SK-N-SH (cell line): ENCODE data around the gene TGM2. TPM values are rescaled to one million over a fixed set of nuclear protein-coding genes. Genes with fewer than 3 reads are reported as not detected.
A peak's percentile ranks its signal among the peaks of the same experiment; 100 is the strongest.

Experiments
- CTCF ChIA-PET: fragments of 300-600, 350-600 bp; formaldehyde crosslinking; extraction: SDS; loops from one replicate; lab custom pipeline; 2021; lab: Yijun Ruan, JAX
- POLR2A ChIA-PET: fragments of 350-600 bp; sonication (Branson Sonifier 250); formaldehyde crosslinking; extraction: SDS; loops from one replicate; lab custom pipeline; 2020; ENCODE audit warnings: antibody characterized with exemption, inconsistent platforms; lab: Yijun Ruan, JAX
- DNase-seq: peaks from one replicate; pipeline ENCODE4 v3.0.0; 2012
- H2AFZ ChIP-seq: fragments of 200-600 bp; sonication (generic); 2 replicates; pipeline ENCODE4 v1.8.1; 2016; ENCODE audit warnings: antibody characterized with exemption, mild to moderate bottlenecking, low read depth
- H3F3A ChIP-seq: fragments of 200-600 bp; sonication (generic); replicated peaks from 2 replicates; pipeline ENCODE3; 2016; ENCODE audit warnings: antibody characterized with exemption, mild to moderate bottlenecking; ENCODE audit not compliant: insufficient read depth
- H3K27ac ChIP-seq, 2 experiments: fragments of 200-500 bp in 1 of 2; fragments of 200-600 bp in 1 of 2; sonication (Bioruptor generic) in 1 of 2; sonication (generic), shearing (Covaris generic) in 1 of 2; 2 replicates each; pipeline versions ENCODE4 v1.5.1 to v1.6.1; 2014 to 2016; ENCODE audit warnings: low read depth in 2 of 2, inconsistent platforms in 1 of 2, low read length in 1 of 2, mild to moderate bottlenecking in 1 of 2, mixed read lengths in 1 of 2
- H3K27me3 ChIP-seq: fragments of 200-600 bp; sonication (generic), shearing (Covaris generic); 2 replicates; pipeline ENCODE4 v1.6.1; 2016; ENCODE audit warnings: mixed run types; ENCODE audit not compliant: insufficient read depth
- H3K36me3 ChIP-seq, 2 experiments: fragments of 200-500 bp in 1 of 2; fragments of 200-600 bp in 1 of 2; sonication (Bioruptor generic) in 1 of 2; sonication (generic) in 1 of 2; replicated peaks in 1 of 2; 2 replicates each; pipeline versions ENCODE3 to v1.5.1; 2014 to 2016; ENCODE audit warnings: low read length in 1 of 2, mild to moderate bottlenecking in 1 of 2; ENCODE audit not compliant: insufficient read depth in 2 of 2, control insufficient read depth in 1 of 2
- H3K4me1 ChIP-seq, 2 experiments: fragments of 200-500 bp in 1 of 2; fragments of 200-600 bp in 1 of 2; sonication (Bioruptor generic) in 1 of 2; sonication (generic), shearing (Covaris generic) in 1 of 2; 2 replicates each; pipeline versions ENCODE4 v1.5.1 to v1.6.1; 2014 to 2016; ENCODE audit warnings: low read depth in 1 of 2, low read length in 1 of 2, mixed run types in 1 of 2; ENCODE audit not compliant: insufficient read depth in 2 of 2, control insufficient read depth in 1 of 2
- H3K4me2 ChIP-seq: fragments of 200-600 bp; sonication (generic), shearing (Covaris generic); 2 replicates; pipeline ENCODE4 v1.6.1; 2017; ENCODE audit warnings: mixed run types
- H3K4me3 ChIP-seq, 2 experiments: fragments of 200-500 bp in 1 of 2; fragments of 200-600 bp in 1 of 2; sonication (Bioruptor generic) in 1 of 2; sonication (generic), shearing (Covaris generic) in 1 of 2; 2 replicates each; pipeline versions ENCODE4 v1.5.1 to v1.8.1; 2014 to 2016; ENCODE audit warnings: low read depth in 2 of 2, inconsistent platforms in 1 of 2, low read length in 1 of 2, mild to moderate bottlenecking in 1 of 2, mixed read lengths in 1 of 2, moderate library complexity in 1 of 2
- H3K79me2 ChIP-seq: fragments of 200-600 bp; sonication (generic); 2 replicates; pipeline ENCODE4 v1.8.1; 2017; ENCODE audit warnings: mild to moderate bottlenecking; ENCODE audit not compliant: insufficient read depth
- H3K9ac ChIP-seq: fragments of 200-600 bp; sonication (generic); 2 replicates; pipeline ENCODE4 v1.6.1; 2017; ENCODE audit warnings: mixed run types
- H3K9me2 ChIP-seq: fragments of 200-600 bp; sonication (generic); 2 replicates; pipeline ENCODE4 v1.6.1; 2017; ENCODE audit warnings: mixed run types
- H3K9me3 ChIP-seq: fragments of 200-600 bp; sonication (generic); 2 replicates; pipeline ENCODE4 v1.6.1; 2017; ENCODE audit warnings: mixed run types, mild to moderate bottlenecking, moderate library complexity
- H4K20me1 ChIP-seq: fragments of 200-600 bp; sonication (generic); 2 replicates; pipeline ENCODE4 v1.6.1; 2017; ENCODE audit warnings: mild to moderate bottlenecking, mixed run types; ENCODE audit not compliant: insufficient read depth
- CHD2 ChIP-seq: fragments of 150-350 bp; IDR thresholded peaks from 2 replicates; pipeline ENCODE4 v1.6.1; 2018; ENCODE audit warnings: low read length; ENCODE audit not compliant: partially characterized antibody
- ELF1 ChIP-seq: IDR thresholded peaks from 2 replicates; pipeline ENCODE4 v1.4.0; 2012
- FOXJ3 ChIP-seq: sonication (generic); formaldehyde crosslinking; IDR thresholded peaks from 2 replicates; pipeline ENCODE4 v1.5.1; 2020; ENCODE audit warnings: mild to moderate bottlenecking, missing genetic modification reagents
- GABPA ChIP-seq: IDR thresholded peaks from 2 replicates; pipeline ENCODE4 v1.4.0; 2012; ENCODE audit warnings: low read depth, mild to moderate bottlenecking
- GATA2 ChIP-seq: sonication (generic); formaldehyde crosslinking; IDR thresholded peaks from 2 replicates; pipeline ENCODE4 v1.5.0; 2020; ENCODE audit warnings: mild to moderate bottlenecking, missing genetic modification reagents
- IRF3 ChIP-seq: fragments of 150-350 bp; IDR thresholded peaks from 2 replicates; pipeline ENCODE4 v1.6.1; 2016; ENCODE audit warnings: mild to moderate bottlenecking, low read depth, low read length
- JUND ChIP-seq: IDR thresholded peaks from 2 replicates; pipeline ENCODE4 v1.4.0; 2012
- MXI1 ChIP-seq: IDR thresholded peaks from 2 replicates; pipeline ENCODE4 v1.6.1; 2012; ENCODE audit warnings: mild to moderate bottlenecking, low read depth, low read length, improper control_type of control experiment
- NRF1 ChIP-seq: IDR thresholded peaks from 2 replicates; pipeline ENCODE4 v1.6.1; 2012; ENCODE audit warnings: low read depth, mild to moderate bottlenecking, low read length
- POLR2AphosphoS5 ChIP-seq: IDR thresholded peaks from 2 replicates; pipeline ENCODE4 v1.6.1; 2012; ENCODE audit warnings: low read depth, low read length
- RAD21 ChIP-seq: IDR thresholded peaks from 2 replicates; pipeline ENCODE4 v1.6.1; 2012; ENCODE audit warnings: mild to moderate bottlenecking, low read length
- RCOR1 ChIP-seq: fragments of 150-350 bp; IDR thresholded peaks from 2 replicates; pipeline ENCODE4 v1.6.1; 2017; ENCODE audit warnings: antibody characterized with exemption, low read length
- RFX5 ChIP-seq: IDR thresholded peaks from 2 replicates; pipeline ENCODE4 v1.6.1; 2012; ENCODE audit warnings: mild to moderate bottlenecking, improper control_type of control experiment, low read length
- RXRA ChIP-seq: IDR thresholded peaks from 2 replicates; pipeline ENCODE4 v1.4.0; 2012; ENCODE audit warnings: low read depth, mild to moderate bottlenecking, borderline replicate concordance
- SIN3A ChIP-seq: IDR thresholded peaks from 2 replicates; pipeline ENCODE4 v1.6.1; 2012; ENCODE audit warnings: low read depth, mild to moderate bottlenecking, low read length, moderate library complexity, borderline replicate concordance
- TAF1 ChIP-seq: IDR thresholded peaks from 2 replicates; pipeline ENCODE4 v1.6.1; 2012; ENCODE audit warnings: low read depth, mild to moderate bottlenecking, low read length, moderate library complexity, borderline replicate concordance
- TCF12 ChIP-seq: IDR thresholded peaks from 2 replicates; pipeline ENCODE4 v1.4.0; 2012
- USF2 ChIP-seq: fragments of 150-350 bp; IDR thresholded peaks from 2 replicates; pipeline ENCODE4 v1.6.1; 2017; ENCODE audit warnings: antibody characterized with exemption, low read length, low read depth, borderline replicate concordance
- WGBS: methylation state at CpG from one replicate; pipeline ENCODE4 v1.1.6; 2017; ENCODE audit warnings: low lambda C conversion rate; 5-methylcytosine and 5-hydroxymethylcytosine counted together
- polyA plus RNA-seq, 3 experiments: library from polyadenylated mRNA; depleted of rRNA; stranded (reverse); fragments of >200 nt; gene quantifications; 2 replicates each; pipeline ENCODE4 v1.2.3, GENCODE V29; 2012
- TF ChIP-seq, protein P1 (sequence below): IDR thresholded peaks from 2 replicates; pipeline ENCODE4 v1.4.0; 2012; ENCODE audit warnings: low read depth

The TGM2 gene
- polyA plus RNA-seq, 1 of the 3 experiments (the other 2 are of a cell fraction), result 676 TPM

DNA sequence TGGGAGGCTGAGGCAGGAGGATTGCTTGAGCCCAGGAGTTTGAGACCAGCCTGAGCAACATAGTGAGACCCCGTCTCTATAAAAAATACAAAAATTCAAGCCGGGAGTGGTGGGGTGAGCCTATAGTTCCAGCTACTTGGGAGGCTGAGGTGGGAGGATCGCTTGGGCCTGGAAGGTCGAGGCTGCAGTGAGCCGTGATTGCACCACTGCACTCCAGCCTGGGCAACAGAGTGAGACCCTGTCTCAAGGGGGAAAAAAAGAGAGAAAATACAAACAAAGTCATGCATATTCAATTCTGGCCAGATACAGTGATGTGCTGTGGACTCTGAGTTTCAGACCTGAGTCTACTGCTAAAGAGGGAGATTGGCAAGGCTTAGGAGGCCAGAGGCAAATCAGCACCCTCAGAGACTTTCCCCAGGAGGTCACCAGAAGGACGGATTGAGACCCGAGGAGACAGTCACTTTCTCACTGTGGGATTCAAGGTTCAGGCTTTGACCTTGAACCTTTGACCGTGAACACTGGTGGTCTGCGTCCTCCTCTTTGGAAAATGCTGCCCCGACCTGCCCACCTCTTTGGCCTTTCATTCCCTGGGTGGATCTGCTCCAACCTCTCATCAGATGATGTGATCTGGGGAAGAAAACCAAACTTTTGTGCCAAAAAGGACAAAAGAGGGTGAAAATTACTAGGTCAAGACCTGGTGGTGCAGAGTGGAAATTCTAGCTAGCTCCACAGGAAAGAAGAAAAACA lies 31.2 kb downstream of the TGM2 start:
- 95% methylated on average over 10 of the region's 10 CpGs for WGBS

More for the DNA sequence above, 31.2 kb downstream of the TGM2 start:
- no peaks in the 10 kb centered on the region for H4K20me1 ChIP-seq
- H3K9me3 ChIP-seq, result no peaks in the 10 kb centered on the region
- H3K36me3 ChIP-seq, result peaks cover 35 to 60% of the 10 kb centered on the region in 2 experiments
- TF ChIP-seq NRF1 (no peak), GABPA (no peak), ELF1 (no peak), USF2 (no peak), JUND (no peak), FOXJ3 (no peak), SIN3A (no peak), GATA2 (CRISPR knock-in tag) (no peak), MXI1 (no peak), TCF12 (no peak), RCOR1 (no peak), TAF1 (no peak), CHD2 (no peak), IRF3 (no peak), POLR2AphosphoS5 (no peak), RXRA (no peak), RFX5 (no peak), RAD21 (no peak)
- TF ChIP-seq, protein P1, sequence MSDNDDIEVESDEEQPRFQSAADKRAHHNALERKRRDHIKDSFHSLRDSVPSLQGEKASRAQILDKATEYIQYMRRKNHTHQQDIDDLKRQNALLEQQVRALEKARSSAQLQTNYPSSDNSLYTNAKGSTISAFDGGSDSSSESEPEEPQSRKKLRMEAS, result no peak
- CTCF ChIA-PET, result interaction anchor here (0.8 to 6.4 kb wide), 4 partner anchors 9 to 88 kb away, joined by 3 to 22 read pairs (median 4); no protein-coding TSS in a partner anchor
- no peaks in the 10 kb centered on the region for H3K27me3 ChIP-seq
- no peak overlapping the region for H3K4me3 ChIP-seq
- peaks cover 53% of the 10 kb centered on the region for H3F3A ChIP-seq
- peak overlapping the region; percentile 47 for H3K4me2 ChIP-seq
- H3K9ac ChIP-seq, result peak overlapping the region; percentile 26; the same call in 1 of the 2 replicates
- no peak overlapping the region for H2AFZ ChIP-seq
- H3K4me1 ChIP-seq, result peaks cover 16 to 37% of the 10 kb centered on the region in 2 experiments; a peak in 3 of 4 replicates
- POLR2A ChIA-PET, result interaction anchor here (1.1 kb wide), 1 partner anchor 19 kb away, joined by 3 read pairs; no protein-coding TSS in a partner anchor
- no peak for DNase-seq
- peak overlapping the region; percentile 82 to 84 for H3K27ac ChIP-seq
- no peaks in the 10 kb centered on the region for H3K79me2 ChIP-seq
- no peaks in the 10 kb centered on the region for H3K9me2 ChIP-seq
